ENCODE measurements around the gene CLIC4. TPM values are rescaled to one million over a fixed set of nuclear protein-coding genes. Genes with fewer than 3 reads are reported as not detected.
"Not testable (repeated sequence)": the region's sequence is repeated elsewhere in the genome, so short reads cannot be mapped to it uniquely, and the experiment has no call there.

Gene CLIC4
- total RNA-seq: 100 to 1,000 TPM in 4 of 5 donors, 10 to 100 TPM in 1; 60.0 to 372 (median 258) TPM
- 10 to 100 TPM; 53.5 to 62.4 (median 56.2) TPM for polyA plus RNA-seq
- long read RNA-seq, donor 1, full-length matches to known transcripts: 17 of 25 reads
- long read RNA-seq, donor 1, partial matches to known transcripts: 8 of 25 reads
- long read RNA-seq, donor 1, other reads (novel, unspliced or antisense): 0 of 25 reads
- long read RNA-seq, donor 2, full-length matches to known transcripts: 28 of 44 reads
- long read RNA-seq, donor 2, partial matches to known transcripts: 16 of 44 reads
- long read RNA-seq, donor 2, other reads (novel, unspliced or antisense): 0 of 44 reads
- long read RNA-seq, donor 3, full-length matches to known transcripts: 9 of 47 reads
- long read RNA-seq, donor 3, partial matches to known transcripts: 38 of 47 reads
- long read RNA-seq, donor 3, other reads (novel, unspliced or antisense): 0 of 47 reads
- long read RNA-seq, donor 4, full-length matches to known transcripts: 4 of 4 reads
- long read RNA-seq, donor 4, partial matches to known transcripts: 0 of 4 reads
- long read RNA-seq, donor 4, other reads (novel, unspliced or antisense): 0 of 4 reads
- long read RNA-seq, donor 5, full-length matches to known transcripts: 35 of 69 reads
- long read RNA-seq, donor 5, partial matches to known transcripts: 34 of 69 reads
- long read RNA-seq, donor 5, other reads (novel, unspliced or antisense): 0 of 69 reads
- long read RNA-seq, donor 6: 0 reads
- long read RNA-seq, donor 7, full-length matches to known transcripts: 48 of 92 reads
- long read RNA-seq, donor 7, partial matches to known transcripts: 44 of 92 reads
- long read RNA-seq, donor 7, other reads (novel, unspliced or antisense): 0 of 92 reads
- long read RNA-seq, donor 8, full-length matches to known transcripts: 22 of 30 reads
- long read RNA-seq, donor 8, partial matches to known transcripts: 8 of 30 reads
- long read RNA-seq, donor 8, other reads (novel, unspliced or antisense): 0 of 30 reads
- long read RNA-seq, donor 9, full-length matches to known transcripts: 22 of 60 reads
- long read RNA-seq, donor 9, partial matches to known transcripts: 38 of 60 reads
- long read RNA-seq, donor 9, other reads (novel, unspliced or antisense): 0 of 60 reads
- long read RNA-seq, donor 10, full-length matches to known transcripts: 9 of 9 reads
- long read RNA-seq, donor 10, partial matches to known transcripts: 0 of 9 reads
- long read RNA-seq, donor 10, other reads (novel, unspliced or antisense): 0 of 9 reads

DNA sequence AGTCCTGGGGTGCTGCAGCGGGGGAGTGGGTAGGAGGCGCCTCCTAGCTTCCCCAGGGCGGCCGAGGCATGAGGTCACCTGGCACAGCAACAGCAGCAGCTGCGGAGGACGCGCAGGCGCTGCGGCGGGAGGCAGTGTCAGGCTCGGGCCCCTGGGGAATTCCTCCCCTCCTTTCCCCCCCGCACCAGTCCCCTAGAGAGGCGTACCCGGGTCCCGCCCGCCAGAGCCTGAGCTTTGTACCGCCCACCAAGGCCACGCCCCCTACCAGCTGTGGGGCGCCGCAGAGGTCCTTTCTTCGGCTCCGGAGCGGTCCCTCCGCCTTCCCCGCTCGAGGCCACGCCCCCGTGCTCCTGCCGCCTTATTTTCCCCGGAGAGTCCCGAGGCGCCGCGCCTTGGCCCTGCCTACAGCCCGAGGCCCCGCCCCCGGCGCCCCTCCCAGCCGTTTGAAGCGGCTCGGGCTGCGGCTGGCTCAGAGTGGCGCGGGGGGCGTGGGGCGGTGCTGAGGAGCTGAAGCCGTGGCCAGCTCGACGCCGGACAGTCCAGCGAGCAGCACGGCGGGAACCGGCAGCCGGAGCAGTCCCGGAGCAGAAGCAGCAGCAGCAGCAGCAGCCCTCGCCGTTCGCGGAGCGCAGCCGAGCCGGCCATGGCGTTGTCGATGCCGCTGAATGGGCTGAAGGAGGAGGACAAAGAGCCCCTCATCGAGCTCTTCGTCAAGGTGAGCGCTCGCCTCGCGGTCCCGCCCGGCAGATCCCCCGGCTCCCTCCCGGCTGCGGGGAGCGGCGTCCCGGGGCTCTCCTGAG is at the start of gene CLIC4:
TSS of gene CLIC4 (plus strand) at position 537 of the 800 bp plus-strand sequence. CDS start at position 644, 107 bp downstream.
- intact Hi-C loops (cut with DNase I; ENCODE audit: low total_unique reads): no loop called here

DNA sequence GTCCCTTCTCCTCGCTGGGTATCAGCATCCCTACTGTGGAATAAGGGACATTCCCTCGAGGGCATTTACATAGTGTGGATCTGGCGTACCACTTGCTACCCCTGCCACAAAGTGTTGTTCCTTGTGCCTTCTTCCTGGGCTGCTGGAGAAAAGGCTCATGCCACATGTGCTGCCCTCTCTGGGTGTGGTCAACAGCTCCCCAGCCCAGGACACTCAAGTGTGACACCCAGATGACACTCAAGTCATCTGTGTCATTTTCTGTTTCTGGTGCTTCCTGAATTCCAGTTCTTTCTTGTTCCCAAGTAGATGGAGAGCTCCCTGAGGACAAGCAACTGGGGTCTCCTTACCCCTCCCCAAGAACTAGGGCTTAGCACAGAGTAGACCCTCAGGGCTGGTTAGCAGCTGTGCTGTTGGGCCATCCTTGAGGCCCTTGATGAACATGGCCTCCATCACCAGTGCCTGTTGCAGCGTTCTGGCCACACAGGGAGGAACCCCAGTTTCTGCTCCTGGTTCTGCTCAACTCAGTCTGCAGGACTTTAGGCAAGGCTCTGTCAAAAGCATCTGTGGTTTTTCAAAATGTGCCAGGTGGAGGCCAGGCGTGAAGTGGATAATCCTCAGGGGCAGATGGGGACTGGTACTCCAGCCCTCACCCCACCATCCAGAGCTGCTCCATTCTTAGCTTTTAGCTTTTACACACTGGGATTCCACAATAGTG is 49.0 kb upstream of the CLIC4 start:
- no peaks in the 10 kb centered on the region for H3K27me3 ChIP-seq
- DNase-seq: no peak
- H3K36me3 ChIP-seq: no peaks in the 10 kb centered on the region
- no peak overlapping the region for H3K4me3 ChIP-seq
- TF ChIP-seq POLR2A (IDR thresholded peaks at IDR 0.05) (no peak), EP300 (IDR thresholded peaks at IDR 0.05) (no peak), POLR2AphosphoS5 (IDR thresholded peaks at IDR 0.05) (no peak)
- TF ChIP-seq, protein P1, sequence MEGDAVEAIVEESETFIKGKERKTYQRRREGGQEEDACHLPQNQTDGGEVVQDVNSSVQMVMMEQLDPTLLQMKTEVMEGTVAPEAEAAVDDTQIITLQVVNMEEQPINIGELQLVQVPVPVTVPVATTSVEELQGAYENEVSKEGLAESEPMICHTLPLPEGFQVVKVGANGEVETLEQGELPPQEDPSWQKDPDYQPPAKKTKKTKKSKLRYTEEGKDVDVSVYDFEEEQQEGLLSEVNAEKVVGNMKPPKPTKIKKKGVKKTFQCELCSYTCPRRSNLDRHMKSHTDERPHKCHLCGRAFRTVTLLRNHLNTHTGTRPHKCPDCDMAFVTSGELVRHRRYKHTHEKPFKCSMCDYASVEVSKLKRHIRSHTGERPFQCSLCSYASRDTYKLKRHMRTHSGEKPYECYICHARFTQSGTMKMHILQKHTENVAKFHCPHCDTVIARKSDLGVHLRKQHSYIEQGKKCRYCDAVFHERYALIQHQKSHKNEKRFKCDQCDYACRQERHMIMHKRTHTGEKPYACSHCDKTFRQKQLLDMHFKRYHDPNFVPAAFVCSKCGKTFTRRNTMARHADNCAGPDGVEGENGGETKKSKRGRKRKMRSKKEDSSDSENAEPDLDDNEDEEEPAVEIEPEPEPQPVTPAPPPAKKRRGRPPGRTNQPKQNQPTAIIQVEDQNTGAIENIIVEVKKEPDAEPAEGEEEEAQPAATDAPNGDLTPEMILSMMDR (IDR thresholded peaks at IDR 0.05): no peak
- intact Hi-C loops (cut with DNase I; ENCODE audit: low total_unique reads): no loop called here
- 89 to 97% (median 91%) methylated on average over 5 of the region's 5 CpGs for WGBS, 5 donors
- peaks cover 8 to 24% (median 11%) of the 10 kb centered on the region in 4 donors for H3K4me1 ChIP-seq
- no peak overlapping the region for H3K27ac ChIP-seq
- H3K9me3 ChIP-seq: no peaks in the 10 kb centered on the region

More for the DNA sequence above, at the start of gene CLIC4:
- Histone ChIP-seq H3K27ac (peak within 1 kb of the TSS; percentile 94 to 99 (median 98)), H3K9me3 (no peaks in the 10 kb centered on the region), H3K36me3 (no peaks in the 10 kb centered on the region), H3K4me3 (peak within 1 kb of the TSS; percentile 81 to 99 (median 94)), H3K4me1 (peaks cover 11 to 62% (median 37%) of the 10 kb centered on the region in 4 donors), H3K27me3 (no peaks in the 10 kb centered on the region)
- 0 to 1% (median 1%) methylated on average over 27 to 78 of the region's 80 CpGs for WGBS, 5 donors
- DNase-seq: peak; percentile 100
- peak in 2 of 4 donors; percentile 90 to 91 for TF ChIP-seq POLR2A (IDR thresholded peaks at IDR 0.05)
- TF ChIP-seq POLR2AphosphoS5 (IDR thresholded peaks at IDR 0.05): peak; percentile 97 to 99 (median 98)
- no peak for TF ChIP-seq EP300 (IDR thresholded peaks at IDR 0.05)
- TF ChIP-seq, protein P1 (IDR thresholded peaks at IDR 0.05): peak in 2 of 7 experiments; percentile 41 to 57

DNA sequence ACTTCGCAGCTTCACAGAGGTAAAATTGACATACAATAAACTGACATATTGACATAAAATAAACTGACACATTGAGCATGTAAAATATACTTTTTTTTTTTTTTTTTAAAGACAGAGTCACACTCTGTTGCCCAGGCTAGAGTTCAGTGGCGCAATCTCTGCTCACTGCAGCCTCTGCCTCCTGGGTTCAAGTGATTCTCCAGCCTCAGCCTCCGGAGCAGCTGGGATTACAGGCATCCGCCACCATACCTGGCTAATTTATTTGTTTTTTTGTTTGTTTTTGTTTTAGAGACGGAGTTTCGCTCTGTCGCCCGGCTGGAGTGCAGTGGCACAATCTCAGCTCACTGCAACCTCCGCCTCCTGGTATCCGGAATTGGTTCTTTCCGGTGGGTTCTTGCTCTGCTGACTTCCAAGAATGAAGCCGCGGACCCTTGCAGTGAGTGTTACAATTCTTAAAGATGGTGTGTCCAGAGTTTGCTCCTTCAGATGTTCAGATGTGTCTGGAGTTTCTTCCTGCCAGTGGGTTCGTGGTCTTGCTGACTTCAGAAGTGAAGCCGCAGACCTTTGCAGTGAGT is 48.4 kb upstream of the CLIC4 start:
- H3K4me3 ChIP-seq: no peak overlapping the region
- TF ChIP-seq, protein P1 (IDR thresholded peaks at IDR 0.05): no peak
- TF ChIP-seq EP300 (IDR thresholded peaks at IDR 0.05) (no peak), POLR2A (IDR thresholded peaks at IDR 0.05) (no peak), POLR2AphosphoS5 (IDR thresholded peaks at IDR 0.05) (no peak)
- H3K4me1 ChIP-seq: peaks cover 8 to 24% (median 11%) of the 10 kb centered on the region in 4 donors
- no peak for DNase-seq
- no peaks in the 10 kb centered on the region for H3K36me3 ChIP-seq
- no peak overlapping the region for H3K27ac ChIP-seq
- H3K27me3 ChIP-seq: no peaks in the 10 kb centered on the region
- 90 to 94% (median 93%) methylated on average over 15 of the region's 15 CpGs for WGBS, 5 donors
- intact Hi-C loops (cut with DNase I; ENCODE audit: low total_unique reads): no loop called here
- no peaks in the 10 kb centered on the region for H3K9me3 ChIP-seq

DNA sequence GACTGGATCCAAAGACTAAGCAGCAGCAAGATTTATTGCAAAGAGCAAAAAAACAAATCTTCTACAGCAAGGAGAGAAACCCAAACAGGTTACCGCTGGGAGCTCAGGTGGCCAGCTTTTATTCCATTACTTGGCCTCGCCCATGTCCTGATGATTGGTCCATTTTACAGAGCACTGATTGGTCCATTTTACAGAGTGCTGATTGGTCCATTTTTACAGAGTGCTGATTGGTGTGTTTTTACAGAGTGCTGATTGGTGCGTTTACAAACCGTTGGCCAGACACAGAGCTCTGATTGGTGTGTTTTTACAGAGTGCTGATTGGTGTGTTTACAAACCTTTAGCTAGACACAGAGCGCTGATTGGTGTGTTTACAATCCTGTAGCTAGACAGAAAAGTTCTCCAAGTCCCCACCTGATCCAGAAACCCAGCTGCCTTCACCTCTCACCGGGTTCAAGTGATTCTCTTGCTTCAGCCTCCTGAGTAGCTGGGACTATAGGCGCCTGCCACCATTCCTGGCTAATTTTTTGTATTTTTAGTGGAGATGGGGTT is 47.7 kb upstream of the CLIC4 start:
- H3K4me3 ChIP-seq; H3K36me3 ChIP-seq; intact Hi-C loops (cut with DNase I; ENCODE audit: low total_unique reads); DNase-seq; H3K27ac ChIP-seq; H3K9me3 ChIP-seq; H3K27me3 ChIP-seq: not testable (repeated sequence)
- WGBS, 5 donors: 87 to 96% (median 92%) methylated on average over 7 of the region's 7 CpGs
- peaks cover 8 to 24% (median 11%) of the 10 kb centered on the region in 4 donors for H3K4me1 ChIP-seq

DNA sequence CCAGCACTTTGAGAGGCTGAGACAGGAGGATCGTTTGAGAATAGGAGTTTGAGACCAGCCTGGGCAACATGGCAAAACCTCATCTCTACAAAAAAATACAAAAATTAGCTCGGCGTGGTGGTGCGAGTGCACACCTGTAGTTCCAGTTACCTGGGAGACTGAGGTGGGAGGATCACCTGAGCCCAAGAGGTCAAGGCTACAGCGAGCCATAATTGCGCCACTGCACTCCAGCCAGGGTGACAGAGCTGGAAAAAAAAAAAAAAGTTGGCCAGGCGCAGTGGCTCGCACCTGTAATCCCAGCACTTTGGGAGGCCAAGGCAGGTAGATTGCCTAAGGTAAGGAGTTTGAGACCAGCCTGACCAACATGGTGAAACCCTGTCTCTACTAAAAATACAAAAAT is 46.9 kb upstream of the CLIC4 start:
- H3K36me3 ChIP-seq; H3K27me3 ChIP-seq; intact Hi-C loops (cut with DNase I; ENCODE audit: low total_unique reads); H3K9me3 ChIP-seq; H3K4me3 ChIP-seq; H3K27ac ChIP-seq; DNase-seq: not testable (repeated sequence)
- WGBS, 5 donors: 87 to 94% (median 92%) methylated on average over 8 of the region's 8 CpGs
- H3K4me1 ChIP-seq: peaks cover 8 to 24% (median 11%) of the 10 kb centered on the region in 4 donors
